Activated gamma-delta T cell treated with anti-CD3 and anti-CD28 coated beads, Interleukin-2, amount 50 U/mL, for 16 hours (primary cell): Measurements from ENCODE around the gene MITF.

Experiments
- DNase-seq: peaks from one replicate; pipeline ENCODE4 v3.0.0-alpha.2; 2020; ENCODE audit warnings: low read depth

The MITF gene

GRCh38 chr3:69761896-69762767 lies 22.9 kb downstream of the MITF start:
- DNase-seq: no peak

DNA sequence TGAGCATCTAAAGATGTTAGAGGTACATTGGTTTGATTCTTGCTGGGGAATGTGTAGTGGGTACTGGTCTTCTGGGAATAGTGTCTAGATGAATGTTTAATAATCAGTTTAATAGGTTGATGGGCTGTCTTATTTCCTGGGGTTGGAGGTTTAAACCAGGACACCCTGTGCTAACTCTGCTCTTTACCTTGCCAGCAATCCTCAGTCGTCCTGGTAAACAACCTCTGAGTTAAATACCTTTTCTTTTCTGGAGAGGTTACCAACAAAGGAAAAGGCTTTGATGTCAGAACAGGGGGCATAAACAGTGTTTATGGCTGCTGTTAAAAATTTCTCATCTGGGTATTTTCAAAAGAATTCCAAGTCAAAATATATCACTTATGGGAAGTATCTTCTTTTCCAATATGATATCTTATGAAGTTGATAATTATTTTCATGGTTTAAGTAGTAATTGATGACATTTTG lies 23.5 kb downstream of the MITF start:
- no peak for DNase-seq

- no peak for DNase-seq
Measured at GRCh38 chr3:69763458-69763857, 24.2 kb downstream of the MITF start.

GRCh38 chr3:69764121-69764741 lies 25.0 kb downstream of the MITF start:
- no peak for DNase-seq

DNA sequence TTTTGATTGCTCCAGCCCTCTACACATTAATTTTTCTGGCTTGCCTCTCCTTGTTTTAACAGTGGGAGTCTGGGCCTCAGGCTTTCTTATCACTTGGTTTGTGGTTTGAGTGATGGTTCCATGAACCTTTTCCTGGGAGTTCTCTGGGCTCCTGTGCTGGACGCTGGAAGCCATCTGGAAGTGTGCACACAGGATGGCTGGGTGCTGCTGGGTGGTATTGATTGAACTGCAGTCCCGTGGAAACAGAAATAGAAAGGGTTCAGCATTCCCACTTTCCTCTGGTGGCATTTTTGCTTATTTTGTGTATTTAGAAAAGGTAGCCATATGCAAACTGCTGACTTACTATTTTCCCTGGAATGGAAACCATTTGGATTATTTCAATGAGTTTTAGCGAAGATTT lies 25.6 kb downstream of the MITF start:
- DNase-seq: no peak

DNA sequence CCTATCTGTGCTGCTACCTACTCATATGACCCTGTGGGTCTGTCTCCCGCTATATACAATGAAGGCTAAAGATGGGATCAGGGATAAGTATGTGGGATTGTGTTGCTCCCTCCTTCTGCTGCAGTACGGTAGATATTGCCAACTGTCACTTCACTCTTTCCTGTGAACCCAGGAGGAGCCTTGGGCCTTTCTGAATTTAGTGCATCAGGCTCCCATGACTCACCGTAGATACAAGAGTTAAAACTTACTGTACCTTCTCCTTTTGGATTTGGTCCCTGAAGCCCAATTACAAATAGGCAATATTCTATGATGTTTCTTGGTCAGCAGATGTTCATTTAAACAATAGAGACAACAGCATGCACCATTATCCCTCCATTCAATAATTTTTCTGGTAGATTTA lies 27.4 kb downstream of the MITF start:
- no peak for DNase-seq

DNA sequence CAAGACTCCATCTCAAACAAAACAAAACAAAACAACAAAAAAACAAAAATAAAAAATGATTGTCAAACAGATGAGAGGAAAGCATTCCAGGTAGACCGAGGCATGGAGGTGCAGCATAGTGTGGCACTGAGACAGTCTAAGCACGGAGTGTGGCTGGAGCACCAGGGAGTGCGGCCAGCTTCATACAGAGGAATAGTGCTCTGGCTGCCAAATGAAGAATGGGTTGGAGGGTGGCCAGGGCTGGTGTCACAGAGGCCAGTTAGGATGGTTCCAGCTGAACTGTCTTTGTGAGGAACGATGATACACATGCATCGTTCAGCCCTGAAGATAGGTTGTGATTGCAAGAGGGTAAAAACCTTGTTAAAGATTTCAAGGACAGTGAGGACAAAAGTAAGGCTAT lies 28.3 kb downstream of the MITF start:
- no peak for DNase-seq

GRCh38 chr3:69768438-69768837 lies 29.2 kb downstream of the MITF start:
- no peak for DNase-seq

DNA sequence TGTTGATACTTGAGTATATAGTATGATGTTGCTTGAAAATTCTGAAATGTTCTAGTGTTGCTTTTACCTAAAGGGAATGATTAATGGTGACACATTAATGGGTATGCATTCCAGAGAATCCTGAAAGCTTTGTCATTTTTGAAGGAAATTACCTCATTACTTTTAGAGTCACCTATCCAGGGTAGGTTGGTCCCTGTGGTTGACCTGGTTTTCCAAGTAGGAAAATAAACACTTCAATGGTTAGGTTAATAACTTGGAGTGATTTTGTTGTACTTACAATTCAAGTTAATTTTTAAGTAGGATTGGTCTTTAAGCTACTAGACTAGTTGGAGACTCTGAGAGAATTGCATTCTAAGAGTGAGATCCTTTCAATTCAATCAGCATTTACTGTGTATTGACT lies 31.0 kb downstream of the MITF start:
- no peak for DNase-seq

DNA sequence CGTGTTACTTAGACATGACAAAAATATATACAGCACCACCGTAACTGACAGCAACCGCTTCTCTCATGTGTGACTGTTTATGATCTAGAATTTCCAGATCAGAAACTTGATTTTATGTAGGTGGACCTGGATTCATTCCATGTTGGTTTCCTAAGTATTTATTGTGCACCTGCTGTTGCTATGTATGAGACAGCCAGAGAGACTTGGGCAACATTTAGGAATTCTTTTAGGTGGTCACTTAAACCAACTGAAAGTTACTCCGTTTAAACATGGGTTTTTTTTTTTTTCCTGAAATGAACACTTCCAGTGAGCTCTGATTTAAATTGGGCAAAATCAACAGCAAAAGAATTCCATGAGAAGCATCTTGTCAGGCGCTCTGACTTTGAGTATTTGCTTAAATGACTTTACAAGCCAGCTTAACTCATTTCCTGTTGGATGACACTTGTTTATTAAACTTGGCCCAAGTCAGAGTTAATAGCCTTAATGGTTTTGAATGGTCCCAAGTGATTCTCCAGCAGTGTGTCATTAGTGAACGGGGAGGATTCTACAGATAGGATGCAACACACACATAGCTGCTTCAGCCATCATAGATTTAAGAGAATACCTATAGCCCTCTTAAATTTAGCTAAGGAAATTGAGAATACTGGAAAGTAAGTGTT lies 31.8 kb downstream of the MITF start:
- DNase-seq: no peak

DNA sequence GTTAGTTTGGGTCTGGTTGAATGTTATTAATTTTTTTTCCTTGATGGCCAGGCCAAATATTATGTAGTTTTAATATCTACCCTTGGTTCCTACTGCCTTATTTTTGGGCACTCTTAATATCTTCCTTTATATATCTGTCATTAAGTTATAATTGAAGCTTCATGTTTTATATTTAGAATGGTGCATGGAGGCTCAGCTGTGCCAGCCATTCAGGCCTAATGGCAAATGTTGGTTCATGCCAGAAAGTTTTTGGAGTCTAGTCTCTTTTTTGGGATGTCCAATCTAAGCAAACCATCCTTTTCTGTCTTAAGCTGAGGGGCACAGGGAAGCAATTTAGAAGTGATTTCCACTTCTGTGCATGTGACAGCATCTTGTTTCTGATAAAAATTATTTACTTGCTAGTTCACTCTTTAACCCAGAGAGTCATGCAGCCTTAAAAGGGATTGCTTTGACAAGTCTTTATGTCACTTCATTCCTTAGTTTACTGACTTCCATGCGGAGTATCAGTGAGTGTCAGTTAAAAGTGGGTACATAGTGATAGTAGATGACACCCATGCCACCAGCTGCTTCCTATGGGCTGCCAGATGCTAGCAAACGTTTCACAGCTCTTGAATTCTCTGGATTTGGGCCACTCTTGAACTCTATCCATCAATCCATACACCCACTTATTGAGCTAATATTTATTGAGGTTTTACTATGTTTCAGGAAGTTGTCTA lies 33.0 kb downstream of the MITF start:
- DNase-seq: no peak

GRCh38 chr3:69774029-69774428 lies 34.8 kb downstream of the MITF start:
- DNase-seq: no peak

DNA sequence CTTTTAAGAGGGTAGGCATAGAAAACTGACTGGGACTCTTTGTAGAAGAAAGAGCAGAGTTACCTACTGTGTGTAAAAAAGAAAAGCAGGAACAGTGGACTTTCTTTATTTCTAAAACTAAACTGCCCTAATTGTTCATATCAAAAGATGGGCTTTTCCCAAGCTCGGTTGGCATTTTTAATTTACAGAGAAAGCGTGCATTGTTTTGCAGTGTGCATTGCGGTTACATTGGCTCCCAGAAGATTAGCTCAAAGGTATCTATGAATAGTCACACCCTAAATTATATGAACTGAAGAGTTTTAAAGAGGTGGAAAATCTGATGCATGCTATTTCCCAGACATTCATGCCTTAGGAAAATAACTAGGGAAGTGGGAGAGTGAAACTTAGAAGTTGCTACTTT lies 36.5 kb downstream of the MITF start:
- DNase-seq: no peak

GRCh38 chr3:69776289-69776688 lies 37.0 kb downstream of the MITF start:
- no peak for DNase-seq

GRCh38 chr3:69776920-69777581 lies 37.8 kb downstream of the MITF start:
- DNase-seq: no peak

GRCh38 chr3:69777582-69777967 lies 38.3 kb downstream of the MITF start:
- DNase-seq: no peak

DNA sequence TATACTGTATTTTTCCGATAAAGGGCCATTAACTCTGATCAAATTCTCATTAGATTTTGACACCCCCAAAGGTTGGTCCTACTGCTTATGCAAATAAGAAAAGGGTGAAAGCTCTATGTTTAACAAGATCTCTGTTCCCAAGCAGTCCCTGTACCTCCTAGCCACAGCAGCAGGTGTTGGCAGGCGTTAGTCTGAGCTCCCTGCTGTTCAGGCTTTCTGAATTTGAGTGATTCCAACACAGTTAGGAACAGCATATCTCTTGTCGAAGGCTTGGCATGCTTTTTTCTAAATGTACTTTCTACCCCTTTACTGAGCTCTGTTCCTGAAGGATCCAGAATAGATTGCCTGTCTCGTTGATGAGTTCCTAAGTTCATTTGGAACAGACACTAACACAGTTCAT lies 42.3 kb downstream of the MITF start:
- no peak for DNase-seq

DNA sequence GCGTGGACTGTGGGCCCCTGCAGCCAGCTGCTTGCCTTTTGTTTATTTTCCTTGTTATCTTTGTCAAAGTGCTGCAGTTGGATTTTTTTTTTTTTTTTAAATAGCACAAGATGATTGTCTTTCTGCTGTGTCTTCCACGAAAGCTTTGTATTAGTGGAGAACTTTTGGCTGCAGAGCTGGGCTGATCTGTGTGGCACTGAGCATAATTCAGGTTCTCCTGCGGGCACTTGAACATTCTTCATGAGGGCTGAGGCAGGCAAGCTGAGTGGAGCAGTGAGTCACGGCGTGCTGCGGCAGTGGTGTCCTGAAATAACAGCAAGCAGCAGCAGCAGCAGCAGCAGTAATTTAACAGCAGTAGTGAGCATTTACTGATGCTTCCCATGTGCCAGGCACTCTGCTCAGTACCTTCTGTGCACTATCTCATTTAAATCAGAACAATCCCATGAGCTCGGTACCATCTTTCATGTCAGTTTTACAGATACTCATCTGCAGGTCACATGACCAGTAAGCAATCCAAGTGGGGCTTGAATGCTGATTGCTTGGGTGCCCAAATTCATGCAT lies 45.8 kb downstream of the MITF start:
- DNase-seq: no peak

DNA sequence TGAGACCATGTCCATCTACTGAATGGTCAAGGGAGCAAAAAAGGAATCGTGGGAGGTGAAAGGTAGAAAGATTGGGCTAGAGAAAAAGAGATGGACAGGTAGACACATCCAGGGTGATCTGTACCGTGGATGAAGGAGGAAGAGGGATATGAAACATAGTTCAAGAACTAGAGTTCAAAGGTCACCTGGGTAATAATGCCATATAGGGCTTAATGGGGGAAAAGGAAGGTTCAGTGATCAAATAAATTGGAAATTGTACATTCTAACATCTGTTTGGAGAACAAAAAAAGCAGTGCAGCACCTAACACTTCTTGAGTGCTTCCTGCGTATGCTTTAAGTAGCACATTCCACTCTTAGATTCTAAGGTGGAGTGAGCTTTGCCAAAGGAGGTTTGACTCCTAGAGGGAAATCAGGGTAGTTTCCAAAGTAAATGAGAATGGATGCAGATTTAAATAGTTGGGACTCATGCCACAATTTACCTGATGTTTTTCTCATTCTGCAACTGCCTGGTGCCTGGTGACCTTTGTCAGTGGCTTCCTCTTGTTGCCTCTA lies 46.6 kb downstream of the MITF start:
- no peak for DNase-seq

GRCh38 chr3:69786854-69787253 lies 47.6 kb downstream of the MITF start:
- DNase-seq: no peak

DNA sequence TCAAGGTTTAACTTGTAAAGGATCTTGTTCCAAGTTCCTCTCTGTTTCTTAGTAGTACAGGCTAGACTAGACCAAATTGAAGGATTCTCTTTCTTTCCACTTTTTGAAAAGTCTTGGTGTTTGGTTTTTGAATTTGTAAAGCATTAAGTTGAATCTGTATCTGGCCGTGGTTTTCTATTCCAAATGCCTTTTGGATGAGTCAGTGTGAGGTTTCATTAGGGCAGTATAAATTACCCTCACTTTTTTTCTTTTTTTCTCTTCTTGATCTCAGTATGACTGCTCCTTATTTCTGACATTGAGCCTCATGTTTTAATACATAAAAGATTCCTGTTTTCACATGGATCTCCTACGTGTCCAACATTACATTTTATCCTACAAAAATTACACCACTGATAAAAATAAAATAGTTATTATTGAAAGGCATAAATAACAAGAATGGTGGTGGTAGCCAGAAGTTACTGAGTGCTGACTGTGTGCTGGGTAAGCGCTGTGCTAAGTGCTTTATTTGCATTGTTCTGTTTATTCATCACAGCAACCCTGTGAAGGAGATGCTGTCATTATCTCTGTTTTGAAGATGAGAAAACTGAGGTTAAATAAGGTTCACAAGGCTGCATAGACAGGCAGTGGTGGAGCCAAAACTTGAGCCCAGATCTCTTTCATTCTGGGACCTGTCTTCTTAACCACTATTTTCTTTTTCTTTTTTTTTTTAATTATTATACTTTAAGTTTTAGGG lies 48.3 kb downstream of the MITF start:
- DNase-seq: no peak
